ENCODE data around the gene PPFIBP2.

- TF ChIP-seq CTCF (IDR thresholded peaks at IDR 0.05 in 8 of 11, conservative IDR thresholded peaks at IDR 0.05 in 3 of 11) (no peak), POLR2A (IDR thresholded peaks at IDR 0.05) (no peak)
Observed at GRCh38 chr11:7552666-7553065, 38.9 kb downstream of the PPFIBP2 start.
